ENCODE data around the gene IDS. TPM values are rescaled to one million over a fixed set of nuclear protein-coding genes. Genes with fewer than 3 reads are reported as not detected.
"Not testable (repeated sequence)": the region's sequence is repeated elsewhere in the genome, so short reads cannot be mapped to it uniquely, and the experiment has no call there.

IDS gene
- total RNA-seq, 1 donor from 2014 or later, result 63.8 TPM

GRCh38 chrX:149499766-149500165, 5.3 kb downstream of the IDS start:
- DNase-seq (ENCODE audit: low spot score), result no peak

- DNase-seq (ENCODE audit: low spot score), result no peak
Measured at GRCh38 chrX:149498767-149499166, 6.3 kb downstream of the IDS start.

DNA sequence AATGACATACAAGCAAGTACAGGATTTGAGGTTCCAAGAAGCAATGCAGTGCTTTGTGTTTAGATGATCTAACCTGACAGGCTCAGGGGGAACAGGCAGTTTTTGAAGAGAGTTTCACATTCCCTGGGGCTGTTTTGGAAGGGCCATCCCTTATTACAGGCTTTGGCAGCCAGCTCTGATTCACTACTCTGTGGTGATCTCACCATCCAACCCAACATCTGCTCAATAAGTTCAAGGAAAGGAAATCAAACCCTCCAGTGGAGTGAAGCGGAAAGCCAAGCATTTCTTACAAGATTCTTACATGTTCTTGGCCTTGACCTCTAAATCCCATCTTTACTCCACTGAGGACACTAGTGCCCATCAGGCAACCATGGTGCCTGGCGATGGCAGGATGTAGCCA, 7.5 kb downstream of the IDS start:
- no peak for DNase-seq (ENCODE audit: low spot score)

DNA sequence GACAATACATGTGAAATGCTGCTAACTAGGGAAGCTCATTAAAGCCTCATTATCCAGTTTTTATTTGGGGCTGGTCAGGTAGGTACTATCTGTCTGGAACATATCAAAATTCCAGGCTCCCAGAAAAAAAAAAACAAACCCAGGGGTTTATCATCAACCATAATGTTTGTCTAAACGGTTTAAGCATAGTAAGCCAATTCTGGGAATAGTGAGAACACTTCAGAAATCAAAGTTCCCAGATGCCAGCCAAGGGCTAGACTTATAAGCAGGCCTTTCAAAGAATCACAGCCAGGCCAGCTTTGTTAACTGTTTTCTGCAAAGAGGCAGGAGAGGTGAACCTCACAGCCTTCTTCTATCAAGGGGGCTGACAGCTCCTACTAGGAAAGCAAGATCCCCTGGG, 8.1 kb downstream of the IDS start:
- DNase-seq (ENCODE audit: low spot score), result no peak

DNA sequence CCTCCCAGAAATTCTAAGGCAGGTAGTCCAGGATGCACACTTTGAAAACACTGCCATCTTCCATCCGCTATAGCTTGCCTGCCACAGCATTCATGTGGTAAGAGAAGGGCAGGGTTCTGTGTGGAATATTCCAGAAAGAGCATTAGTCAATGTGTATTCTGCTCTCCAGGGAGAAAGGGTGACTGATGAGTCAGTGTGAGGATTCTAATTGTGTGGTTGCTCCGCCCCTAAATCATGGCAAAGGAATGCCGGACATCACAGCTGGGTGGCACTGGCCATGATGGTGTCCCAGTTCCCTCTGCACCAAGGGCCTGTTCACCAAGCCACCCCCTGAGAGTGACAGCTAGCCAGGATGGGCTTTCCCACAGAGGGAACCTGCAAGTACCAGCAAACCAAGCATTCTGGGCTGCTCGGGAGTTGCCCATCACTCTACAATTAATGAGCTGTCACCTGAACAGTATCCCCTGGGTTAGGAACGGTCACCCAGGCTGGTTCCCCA, 9.5 kb downstream of the IDS start:
- DNase-seq (ENCODE audit: low spot score), result no peak

DNA sequence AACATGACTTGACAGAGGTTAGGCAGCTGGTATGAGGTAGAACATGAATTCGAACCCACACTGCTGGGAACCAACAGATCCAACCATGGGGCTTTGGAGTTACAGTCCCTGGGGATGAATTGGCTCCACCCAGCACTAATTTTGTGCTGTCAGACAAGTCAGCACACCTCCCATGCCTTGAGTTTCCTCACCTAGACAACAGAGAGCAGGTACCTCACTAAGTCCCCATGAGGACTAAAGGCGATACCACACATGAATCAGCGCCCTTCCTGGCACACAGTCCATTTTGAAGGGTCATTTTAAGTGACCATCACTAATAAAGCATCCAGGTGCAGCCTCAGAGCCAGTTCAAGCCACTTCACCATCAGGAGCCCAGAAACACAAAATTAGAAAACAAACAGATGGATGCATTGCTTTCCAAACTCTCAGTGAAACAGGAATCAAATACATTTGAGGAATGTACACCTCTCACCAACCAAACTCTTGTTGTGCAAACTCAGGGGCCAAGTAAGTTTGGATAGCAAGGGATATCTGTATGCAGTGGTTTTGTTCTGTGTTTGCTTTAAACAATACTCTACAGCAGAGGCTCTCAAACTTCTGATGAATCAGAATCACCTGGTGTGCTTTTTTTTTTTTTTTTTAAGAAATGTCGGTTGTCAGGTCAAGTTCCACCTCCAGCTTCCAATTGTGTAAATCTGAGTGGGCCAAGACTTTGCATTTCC, 10.1 kb downstream of the IDS start:
- DNase-seq (ENCODE audit: low spot score), result no peak

DNA sequence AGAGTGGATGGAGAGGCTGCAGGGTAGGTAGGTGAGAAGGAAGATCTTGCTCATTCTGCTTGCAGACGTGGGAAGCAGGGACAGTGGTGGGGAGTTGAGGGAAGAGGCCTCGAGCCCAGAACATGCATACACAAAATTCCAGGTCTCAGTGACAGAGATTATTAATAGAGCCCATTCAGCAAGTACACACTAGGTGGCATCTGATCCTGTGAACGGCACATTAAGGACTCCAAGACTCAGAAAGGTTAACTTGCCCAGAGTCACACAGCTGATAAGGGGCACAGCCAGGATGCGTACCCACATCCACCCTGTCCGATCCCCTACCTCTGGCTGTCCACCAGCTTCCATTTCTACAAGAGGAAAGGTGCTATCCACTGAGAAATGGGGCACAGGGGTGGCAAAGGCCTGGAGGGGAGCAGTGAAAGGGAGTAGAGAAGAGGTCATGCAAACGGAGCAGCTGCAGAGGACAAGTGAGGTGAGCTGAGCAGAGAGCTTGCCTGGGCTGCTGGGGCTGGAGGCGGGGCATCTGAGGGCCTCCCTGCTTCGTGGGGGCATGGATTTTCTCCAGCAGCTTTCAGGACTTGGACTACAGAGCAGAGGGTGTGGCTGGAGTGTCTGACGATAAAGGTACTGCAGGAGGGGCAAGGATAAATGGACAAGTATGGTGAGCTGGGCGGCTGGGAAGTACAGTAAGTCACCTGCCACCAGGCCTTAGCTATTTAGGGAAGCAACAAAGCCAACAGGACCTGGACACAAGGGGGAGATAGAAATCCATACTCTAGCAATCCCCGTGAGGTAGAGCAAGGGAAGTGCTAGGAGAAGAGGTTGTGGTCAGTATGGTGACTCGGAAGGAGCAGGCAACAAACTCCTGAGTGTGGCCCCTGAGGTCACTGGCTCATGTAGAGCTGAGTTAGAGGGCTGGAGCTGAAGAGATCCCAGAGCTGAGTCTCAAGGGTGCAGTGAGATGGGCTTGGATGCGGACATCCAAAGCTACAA, 11.2 kb downstream of the IDS start:
- no peak for DNase-seq (ENCODE audit: low spot score)

- no peak for DNase-seq (ENCODE audit: low spot score)
Measured at GRCh38 chrX:149491812-149492211, 13.3 kb downstream of the IDS start.

GRCh38 chrX:149490100-149490499, 15.0 kb downstream of the IDS start:
- DNase-seq (ENCODE audit: low spot score), result no peak

GRCh38 chrX:149488411-149489052, 16.6 kb downstream of the IDS start:
- DNase-seq (ENCODE audit: low spot score), result not testable (repeated sequence)

DNA sequence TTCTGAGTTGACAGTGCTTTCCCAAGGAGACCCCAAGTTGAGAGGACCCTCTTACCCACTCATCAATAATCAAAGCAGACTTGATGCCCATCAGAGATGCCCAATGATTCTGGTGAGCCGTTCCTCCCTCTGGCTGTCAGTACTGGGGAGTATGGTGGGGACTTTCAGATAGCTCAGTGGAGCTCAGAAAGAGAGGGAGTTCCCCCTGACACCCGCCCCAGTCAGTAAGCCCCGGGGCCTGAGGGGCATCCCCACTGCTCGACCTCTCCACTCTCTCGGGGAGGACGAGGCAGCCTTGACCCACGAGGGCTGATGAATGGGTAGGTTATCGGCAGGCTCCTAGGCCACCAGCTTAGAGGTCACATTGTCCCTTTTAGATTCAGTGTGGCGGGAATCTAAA, 17.1 kb downstream of the IDS start:
- not testable (repeated sequence) for DNase-seq (ENCODE audit: low spot score)

DNA sequence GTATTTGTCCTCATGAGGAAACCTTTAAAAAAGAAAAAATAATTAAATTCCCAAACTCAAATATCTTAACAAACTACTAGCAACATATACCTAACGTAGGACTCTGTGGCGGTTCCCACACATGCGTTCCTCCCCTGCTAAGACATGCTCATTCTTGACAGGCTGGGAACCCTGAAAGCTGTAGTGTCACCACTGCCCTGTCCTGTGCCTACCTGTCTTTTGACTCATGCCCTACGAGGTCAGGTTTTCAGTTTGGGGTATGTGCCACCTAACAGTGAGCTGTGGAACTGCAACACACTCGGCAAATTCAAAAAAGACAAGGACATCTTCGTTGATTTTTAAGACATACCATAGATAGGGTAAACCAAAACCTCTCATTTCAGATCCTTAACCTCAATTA, 17.8 kb downstream of the IDS start:
- no peak for DNase-seq (ENCODE audit: low spot score)

DNA sequence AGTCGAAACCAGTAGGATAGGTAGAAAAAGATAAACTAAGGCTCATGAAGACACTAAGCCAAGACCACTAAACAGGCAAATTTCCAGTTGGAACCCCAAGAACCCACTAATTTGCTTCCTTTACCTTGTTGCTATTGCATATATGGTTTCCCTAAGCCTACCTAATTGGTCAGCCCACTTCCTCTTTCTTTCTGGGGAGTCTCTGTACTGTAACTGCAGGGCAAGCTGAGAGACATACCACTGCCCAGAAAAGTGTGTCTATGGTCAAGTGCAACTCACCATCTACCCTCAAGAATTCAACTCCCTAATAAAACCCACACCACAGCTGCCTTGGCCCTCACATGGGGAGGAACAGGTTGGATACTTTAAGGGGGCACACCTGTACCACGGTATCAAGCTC, 28.6 kb downstream of the IDS start:
- DNase-seq (ENCODE audit: low spot score), result no peak

DNA sequence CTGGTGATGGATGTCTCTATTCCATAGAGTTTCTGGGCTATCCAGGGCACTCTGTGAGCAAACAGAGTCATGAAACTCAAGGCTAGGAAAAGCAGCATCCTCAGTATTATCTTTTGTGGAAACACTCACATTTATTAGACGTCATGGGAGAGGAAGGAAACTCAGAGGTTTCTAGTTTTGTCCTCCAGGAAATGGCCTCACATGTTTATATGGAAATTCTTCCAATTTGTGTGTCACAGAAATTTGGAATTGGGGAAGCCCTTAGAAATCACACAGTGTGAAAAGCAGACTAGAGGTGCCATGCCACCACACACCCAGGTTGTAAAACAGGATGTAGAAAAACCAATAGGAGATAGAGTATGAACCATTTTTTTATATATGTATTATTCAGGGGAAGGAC, 31.1 kb downstream of the IDS start:
- DNase-seq (ENCODE audit: low spot score), result no peak

DNA sequence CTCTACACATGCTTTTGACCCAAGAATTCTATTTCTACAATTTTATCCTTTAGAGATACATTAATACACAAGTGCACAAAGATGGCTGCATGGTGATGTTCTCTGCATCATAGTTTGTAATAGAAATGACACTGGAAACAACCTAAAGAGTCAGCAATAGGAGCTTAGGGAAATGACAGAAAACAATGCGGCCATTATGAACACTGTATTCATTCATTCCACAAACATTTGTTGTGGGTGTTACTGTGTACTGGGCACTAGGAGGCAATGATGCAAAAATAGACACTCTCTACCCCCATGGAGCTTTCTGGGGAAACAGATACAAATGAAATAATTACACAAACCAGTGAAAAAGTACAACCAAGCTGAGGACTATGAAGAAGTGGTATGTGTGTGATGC, 32.0 kb downstream of the IDS start:
- DNase-seq (ENCODE audit: low spot score), result no peak

DNA sequence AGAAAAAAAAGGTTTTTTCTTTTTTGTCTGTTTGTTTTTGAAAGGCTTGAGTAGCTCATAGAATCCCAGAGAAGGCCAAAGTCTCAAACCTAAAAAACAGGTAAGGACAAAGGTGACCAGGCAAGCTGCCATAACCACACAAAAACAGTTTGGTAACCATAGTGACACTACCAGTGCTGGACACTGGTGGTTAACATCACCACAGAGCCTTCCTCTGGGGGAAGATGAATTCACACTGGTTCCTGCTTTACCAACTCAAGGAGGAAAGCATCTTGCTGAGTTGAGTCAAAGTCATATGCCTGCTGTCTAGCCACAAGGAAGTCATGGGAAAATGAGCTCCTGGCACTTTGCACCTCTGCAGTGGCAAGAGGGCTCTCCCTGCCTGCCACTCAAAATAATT, 32.5 kb downstream of the IDS start:
- no peak for DNase-seq (ENCODE audit: low spot score)

DNA sequence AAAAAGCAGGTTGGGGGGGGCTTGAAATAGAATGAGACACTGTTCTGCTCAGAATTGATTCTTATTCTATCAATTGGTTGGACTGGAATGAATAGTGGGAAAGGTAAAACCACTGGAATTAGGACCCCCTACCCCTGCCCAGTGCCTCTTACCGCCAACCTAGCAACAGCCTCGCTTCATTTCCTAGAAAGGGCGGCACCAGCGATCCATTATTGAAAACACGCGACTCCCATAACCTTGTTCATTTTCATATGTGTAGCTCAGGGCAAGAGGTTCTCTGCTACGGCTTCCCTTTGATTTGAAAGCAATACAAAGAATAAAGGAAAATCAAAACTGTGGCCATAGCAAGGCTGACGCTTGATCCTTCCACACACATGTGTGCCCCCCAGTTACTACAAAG, 33.7 kb downstream of the IDS start:
- no peak for DNase-seq (ENCODE audit: low spot score)

GRCh38 chrX:149470955-149471354, 34.2 kb downstream of the IDS start:
- DNase-seq (ENCODE audit: low spot score), result peak; percentile 92

DNA sequence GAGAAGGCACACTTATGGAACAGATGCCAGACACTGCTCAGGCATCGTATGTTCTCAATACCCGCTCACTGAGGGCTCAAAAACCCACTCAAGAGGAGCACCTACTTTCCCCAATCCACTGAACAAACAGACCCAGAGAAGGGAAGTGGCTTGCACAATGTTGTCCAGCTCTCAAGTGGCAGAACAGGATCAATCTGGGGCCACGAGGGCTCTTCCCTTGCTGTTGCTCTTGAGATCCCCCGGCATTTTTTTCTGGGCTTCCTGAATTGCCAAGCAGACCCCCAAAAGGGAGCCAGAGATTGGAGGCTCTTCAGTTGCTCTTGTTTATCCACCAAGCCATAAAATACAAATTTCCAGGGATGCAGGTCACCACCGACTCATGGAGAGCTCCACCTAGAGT, 35.7 kb downstream of the IDS start:
- DNase-seq (ENCODE audit: low spot score), result no peak

GRCh38 chrX:149467920-149468319, 37.2 kb downstream of the IDS start:
- DNase-seq (ENCODE audit: low spot score), result no peak

DNA sequence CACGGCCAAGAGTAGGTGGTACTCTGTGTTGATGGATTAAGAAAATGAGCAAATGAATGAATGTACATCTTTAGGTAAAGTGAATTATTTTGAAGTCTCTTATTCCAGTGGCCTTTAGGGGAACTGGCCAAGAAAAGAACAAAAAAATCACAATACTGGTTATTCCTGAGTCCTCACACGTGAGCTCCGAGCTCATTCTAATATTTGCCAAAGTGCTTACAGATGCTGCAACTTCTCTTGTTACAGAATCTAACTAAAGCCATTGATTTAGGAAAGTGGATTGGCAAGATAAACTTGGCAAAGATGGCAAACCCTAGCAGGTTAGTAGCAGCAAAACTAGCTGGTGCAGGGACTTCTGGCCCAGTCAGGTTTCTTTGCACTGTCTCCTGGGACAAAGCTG, 37.6 kb downstream of the IDS start:
- DNase-seq (ENCODE audit: low spot score), result no peak

DNA sequence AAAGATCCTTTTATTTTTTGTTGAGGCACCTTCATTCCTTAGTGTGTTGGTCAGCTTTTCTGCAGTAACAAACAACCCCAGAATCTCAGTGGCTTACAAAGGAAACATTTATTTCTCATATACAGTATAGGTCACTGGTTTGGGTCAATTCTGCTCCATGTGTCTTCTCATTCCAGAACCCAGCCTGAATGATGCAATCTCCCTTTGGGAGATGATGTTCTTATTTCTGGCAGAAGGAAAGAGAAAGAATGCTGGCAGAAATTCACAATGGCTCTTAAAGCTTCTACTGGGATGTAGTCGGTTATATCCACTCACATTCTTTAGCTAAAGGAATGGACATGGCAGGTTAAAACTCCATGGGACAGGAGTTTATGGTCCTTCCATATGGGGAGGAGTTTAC, 42.3 kb downstream of the IDS start:
- DNase-seq (ENCODE audit: low spot score), result no peak
